WTC11 (cell line): ENCODE measurements around the gene MCRIP2.

Experiments used
- CREM ChIP-seq: sonication (generic); formaldehyde crosslinking; IDR thresholded peaks from 2 replicates; pipeline ENCODE4 v1.8.1; 2022; ENCODE audit warnings: mild to moderate bottlenecking, missing genetic modification reagents, moderate library complexity
- ESRRA ChIP-seq: sonication (generic); formaldehyde crosslinking; IDR thresholded peaks from 2 replicates; pipeline ENCODE4 v1.8.1; 2022; ENCODE audit warnings: mild to moderate bottlenecking, missing genetic modification reagents, borderline replicate concordance
- FOXJ3 ChIP-seq: sonication (generic); formaldehyde crosslinking; IDR thresholded peaks from 2 replicates; pipeline ENCODE4 v1.9.0; 2021; ENCODE audit warnings: missing genetic modification reagents, mild to moderate bottlenecking, borderline replicate concordance
- NR2C2 ChIP-seq: sonication (generic); formaldehyde crosslinking; IDR thresholded peaks from 2 replicates; pipeline ENCODE4 v1.8.0; 2022; ENCODE audit warnings: mild to moderate bottlenecking, missing genetic modification reagents
- SMAD4 ChIP-seq: sonication (generic); formaldehyde crosslinking; IDR thresholded peaks from 2 replicates; pipeline ENCODE4 v1.8.0; 2022; ENCODE audit warnings: mild to moderate bottlenecking, missing genetic modification reagents
- TCF7 ChIP-seq: sonication (generic); formaldehyde crosslinking; IDR thresholded peaks from 2 replicates; pipeline ENCODE4 v1.8.0; 2022; ENCODE audit warnings: mild to moderate bottlenecking, low read depth, missing genetic modification reagents, moderate library complexity
- ZNF121 ChIP-seq: sonication (generic); formaldehyde crosslinking; IDR thresholded peaks from 2 replicates; pipeline ENCODE4 v1.8.0; 2023; ENCODE audit warnings: missing genetic modification reagents
- ZNF423 ChIP-seq: fragments of 250-450 bp; sonication (Bioruptor Pico); IDR thresholded peaks from 2 replicates; pipeline ENCODE4 v2.1.2; 2022; ENCODE audit warnings: mild to moderate bottlenecking, moderate library complexity
- ZSCAN18 ChIP-seq: fragments of 250-450 bp; sonication (Bioruptor Pico); IDR thresholded peaks from 2 replicates; pipeline ENCODE4 v2.1.2; 2022; ENCODE audit warnings: mild to moderate bottlenecking, moderate library complexity
- TF ChIP-seq, protein P1 (sequence below): sonication (generic); formaldehyde crosslinking; IDR thresholded peaks from 2 replicates; pipeline ENCODE4 v1.8.1; 2023; ENCODE audit warnings: mild to moderate bottlenecking, missing genetic modification reagents
- TF ChIP-seq, protein P2 (sequence below): fragments of 200-600 bp; IDR thresholded peaks from 2 replicates; pipeline ENCODE4 v1.8.0; 2022; ENCODE audit warnings: antibody characterized with exemption
- TF ChIP-seq, protein P3 (sequence below): sonication (generic); formaldehyde crosslinking; IDR thresholded peaks from 2 replicates; pipeline ENCODE4 v1.8.0; 2022; ENCODE audit warnings: mild to moderate bottlenecking, missing genetic modification reagents
- TF ChIP-seq, protein P4 (sequence below): sonication (generic); formaldehyde crosslinking; IDR thresholded peaks from 2 replicates; pipeline ENCODE4 v1.8.0; 2022; ENCODE audit warnings: mild to moderate bottlenecking, missing genetic modification reagents
- TF ChIP-seq, protein P5 (sequence below): sonication (generic); formaldehyde crosslinking; IDR thresholded peaks from 2 replicates; pipeline ENCODE4 v1.8.1; 2023; ENCODE audit warnings: mild to moderate bottlenecking, missing genetic modification reagents, moderate library complexity

GRCh38 chr16:674968-675883, 33.6 kb downstream of the MCRIP2 start, which contains the start of gene RHBDL1:
- TF ChIP-seq, protein P1, sequence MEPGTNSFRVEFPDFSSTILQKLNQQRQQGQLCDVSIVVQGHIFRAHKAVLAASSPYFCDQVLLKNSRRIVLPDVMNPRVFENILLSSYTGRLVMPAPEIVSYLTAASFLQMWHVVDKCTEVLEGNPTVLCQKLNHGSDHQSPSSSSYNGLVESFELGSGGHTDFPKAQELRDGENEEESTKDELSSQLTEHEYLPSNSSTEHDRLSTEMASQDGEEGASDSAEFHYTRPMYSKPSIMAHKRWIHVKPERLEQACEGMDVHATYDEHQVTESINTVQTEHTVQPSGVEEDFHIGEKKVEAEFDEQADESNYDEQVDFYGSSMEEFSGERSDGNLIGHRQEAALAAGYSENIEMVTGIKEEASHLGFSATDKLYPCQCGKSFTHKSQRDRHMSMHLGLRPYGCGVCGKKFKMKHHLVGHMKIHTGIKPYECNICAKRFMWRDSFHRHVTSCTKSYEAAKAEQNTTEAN (CRISPR knock-in tag), result no peak
- no peak for TF ChIP-seq NR2C2 (CRISPR knock-in tag)
- TF ChIP-seq, protein P2, sequence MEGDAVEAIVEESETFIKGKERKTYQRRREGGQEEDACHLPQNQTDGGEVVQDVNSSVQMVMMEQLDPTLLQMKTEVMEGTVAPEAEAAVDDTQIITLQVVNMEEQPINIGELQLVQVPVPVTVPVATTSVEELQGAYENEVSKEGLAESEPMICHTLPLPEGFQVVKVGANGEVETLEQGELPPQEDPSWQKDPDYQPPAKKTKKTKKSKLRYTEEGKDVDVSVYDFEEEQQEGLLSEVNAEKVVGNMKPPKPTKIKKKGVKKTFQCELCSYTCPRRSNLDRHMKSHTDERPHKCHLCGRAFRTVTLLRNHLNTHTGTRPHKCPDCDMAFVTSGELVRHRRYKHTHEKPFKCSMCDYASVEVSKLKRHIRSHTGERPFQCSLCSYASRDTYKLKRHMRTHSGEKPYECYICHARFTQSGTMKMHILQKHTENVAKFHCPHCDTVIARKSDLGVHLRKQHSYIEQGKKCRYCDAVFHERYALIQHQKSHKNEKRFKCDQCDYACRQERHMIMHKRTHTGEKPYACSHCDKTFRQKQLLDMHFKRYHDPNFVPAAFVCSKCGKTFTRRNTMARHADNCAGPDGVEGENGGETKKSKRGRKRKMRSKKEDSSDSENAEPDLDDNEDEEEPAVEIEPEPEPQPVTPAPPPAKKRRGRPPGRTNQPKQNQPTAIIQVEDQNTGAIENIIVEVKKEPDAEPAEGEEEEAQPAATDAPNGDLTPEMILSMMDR, result no peak
- no peak for TF ChIP-seq ZNF121 (CRISPR knock-in tag)
- no peak for TF ChIP-seq CREM (CRISPR knock-in tag)
- TF ChIP-seq, protein P3, sequence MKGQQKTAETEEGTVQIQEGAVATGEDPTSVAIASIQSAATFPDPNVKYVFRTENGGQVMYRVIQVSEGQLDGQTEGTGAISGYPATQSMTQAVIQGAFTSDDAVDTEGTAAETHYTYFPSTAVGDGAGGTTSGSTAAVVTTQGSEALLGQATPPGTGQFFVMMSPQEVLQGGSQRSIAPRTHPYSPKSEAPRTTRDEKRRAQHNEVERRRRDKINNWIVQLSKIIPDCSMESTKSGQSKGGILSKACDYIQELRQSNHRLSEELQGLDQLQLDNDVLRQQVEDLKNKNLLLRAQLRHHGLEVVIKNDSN (CRISPR knock-in tag), result no peak
- no peak for TF ChIP-seq ZSCAN18 (CRISPR knock-in tag)
- TF ChIP-seq, protein P4, sequence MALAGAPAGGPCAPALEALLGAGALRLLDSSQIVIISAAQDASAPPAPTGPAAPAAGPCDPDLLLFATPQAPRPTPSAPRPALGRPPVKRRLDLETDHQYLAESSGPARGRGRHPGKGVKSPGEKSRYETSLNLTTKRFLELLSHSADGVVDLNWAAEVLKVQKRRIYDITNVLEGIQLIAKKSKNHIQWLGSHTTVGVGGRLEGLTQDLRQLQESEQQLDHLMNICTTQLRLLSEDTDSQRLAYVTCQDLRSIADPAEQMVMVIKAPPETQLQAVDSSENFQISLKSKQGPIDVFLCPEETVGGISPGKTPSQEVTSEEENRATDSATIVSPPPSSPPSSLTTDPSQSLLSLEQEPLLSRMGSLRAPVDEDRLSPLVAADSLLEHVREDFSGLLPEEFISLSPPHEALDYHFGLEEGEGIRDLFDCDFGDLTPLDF (CRISPR knock-in tag), result no peak
- TF ChIP-seq ESRRA (CRISPR knock-in tag), result 0 out of 2 replicates have a peak, but pooled peaks have one; percentile 7
- TF ChIP-seq, protein P5, sequence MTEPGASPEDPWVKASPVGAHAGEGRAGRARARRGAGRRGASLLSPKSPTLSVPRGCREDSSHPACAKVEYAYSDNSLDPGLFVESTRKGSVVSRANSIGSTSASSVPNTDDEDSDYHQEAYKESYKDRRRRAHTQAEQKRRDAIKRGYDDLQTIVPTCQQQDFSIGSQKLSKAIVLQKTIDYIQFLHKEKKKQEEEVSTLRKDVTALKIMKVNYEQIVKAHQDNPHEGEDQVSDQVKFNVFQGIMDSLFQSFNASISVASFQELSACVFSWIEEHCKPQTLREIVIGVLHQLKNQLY, result no peak
- TF ChIP-seq FOXJ3, result no peak
- TF ChIP-seq TCF7 (CRISPR knock-in tag), result no peak
- TF ChIP-seq SMAD4, result no peak
- TF ChIP-seq ZNF423, result peak; percentile 4; the same call in 1 of the 2 replicates
